Mesenchymal stem cell (in vitro differentiated cells and primary cell): ENCODE measurements around the gene TULP3.
A peak's percentile ranks its signal among the peaks of the same experiment; 100 is the strongest.

Experiments used
- DNase-seq: peaks from one replicate; pipeline ENCODE4 v3.0.0-alpha.2; 2013
- H2AFZ ChIP-seq: one replicate; pipeline ENCODE4 v1.6.1; 2013; ENCODE audit warnings: low read depth, mild to moderate bottlenecking, control low read depth, inconsistent platforms, low read length, moderate library complexity
- H2AK5ac ChIP-seq: 2 replicates; pipeline ENCODE4 v1.6.1; 2013; ENCODE audit warnings: low read length, moderate library complexity, mild to moderate bottlenecking, inconsistent platforms; ENCODE audit not compliant: severe bottlenecking
- H2BK120ac ChIP-seq: one replicate; pipeline ENCODE4 v1.6.1; 2013; ENCODE audit warnings: low read depth, mild to moderate bottlenecking, inconsistent platforms, low read length, moderate library complexity
- H2BK12ac ChIP-seq, 2 experiments: one replicate each; pipeline ENCODE4 v1.6.1; 2013; ENCODE audit warnings: inconsistent platforms in 2 of 2, low read length in 2 of 2, mild to moderate bottlenecking in 2 of 2, moderate library complexity in 2 of 2, control low read depth in 1 of 2
- H2BK15ac ChIP-seq: one replicate; pipeline ENCODE4 v1.6.1; 2013; ENCODE audit warnings: mild to moderate bottlenecking, low read depth, inconsistent platforms; ENCODE audit not compliant: poor library complexity, severe bottlenecking
- H2BK5ac ChIP-seq: 2 replicates; pipeline ENCODE4 v1.6.1; 2013; ENCODE audit warnings: low read depth, mild to moderate bottlenecking, low read length, control low read depth, inconsistent platforms; ENCODE audit not compliant: poor library complexity, severe bottlenecking
- H3K14ac ChIP-seq, 2 experiments: one replicate each; pipeline ENCODE4 v1.6.1; 2013; ENCODE audit warnings: inconsistent platforms in 2 of 2, low read length in 2 of 2, control low read depth in 1 of 2, mild to moderate bottlenecking in 1 of 2, moderate library complexity in 1 of 2
- H3K18ac ChIP-seq, 2 experiments: one replicate each; pipeline ENCODE4 v1.6.1; 2013; ENCODE audit warnings: inconsistent platforms in 2 of 2, low read length in 2 of 2, control low read depth in 1 of 2, low read depth in 1 of 2, mild to moderate bottlenecking in 1 of 2
- H3K23ac ChIP-seq, 2 experiments: one replicate each; pipeline ENCODE4 v1.6.1; 2013; ENCODE audit warnings: inconsistent platforms in 2 of 2, low read length in 2 of 2, mild to moderate bottlenecking in 2 of 2, moderate library complexity in 2 of 2, control low read depth in 1 of 2
- H3K27ac ChIP-seq: 2 replicates; pipeline ENCODE4 v1.5.1; 2013; ENCODE audit warnings: mild to moderate bottlenecking, moderate library complexity, low read length, control low read depth, inconsistent platforms; ENCODE audit not compliant: poor library complexity, severe bottlenecking
- H3K27me3 ChIP-seq, 2 experiments: 2 replicates each; pipeline versions ENCODE4 v1.6.1 to v1.7.0; 2013; ENCODE audit warnings: low read length in 2 of 2, mild to moderate bottlenecking in 2 of 2, moderate library complexity in 2 of 2, control low read depth in 1 of 2, inconsistent platforms in 1 of 2; ENCODE audit not compliant: control insufficient read depth in 1 of 2, insufficient read depth in 1 of 2
- H3K36me3 ChIP-seq, 2 experiments: 2 replicates each; pipeline versions ENCODE4 v1.6.1 to v1.7.0; 2013; ENCODE audit warnings: low read length in 2 of 2, control low read depth in 1 of 2, inconsistent platforms in 1 of 2, low read depth in 1 of 2, mild to moderate bottlenecking in 1 of 2; ENCODE audit not compliant: insufficient read depth in 2 of 2, control insufficient read depth in 1 of 2
- H3K4ac ChIP-seq, 2 experiments: one replicate each; pipeline ENCODE4 v1.6.1; 2013; ENCODE audit warnings: inconsistent platforms in 2 of 2, low read length in 2 of 2, mild to moderate bottlenecking in 2 of 2, moderate library complexity in 2 of 2, control low read depth in 1 of 2, low read depth in 1 of 2
- H3K4me1 ChIP-seq: 2 replicates; pipeline ENCODE4 v1.6.1; 2013; ENCODE audit warnings: low read depth, low read length, control low read depth; ENCODE audit not compliant: control insufficient read depth, insufficient read depth
- H3K4me2 ChIP-seq: 2 replicates; pipeline ENCODE4 v1.6.1; 2013; ENCODE audit warnings: low read length, mild to moderate bottlenecking, inconsistent platforms; ENCODE audit not compliant: poor library complexity, severe bottlenecking
- H3K4me3 ChIP-seq, 2 experiments: 2 replicates each; pipeline versions ENCODE4 v1.5.1 to v1.7.0; 2013; ENCODE audit warnings: low read length in 2 of 2, mild to moderate bottlenecking in 2 of 2, control low read depth in 1 of 2, low read depth in 1 of 2; ENCODE audit not compliant: insufficient read depth in 1 of 2
- H3K79me1 ChIP-seq: replicated peaks from 2 replicates; pipeline ENCODE4 v1.6.1; 2013; ENCODE audit warnings: mild to moderate bottlenecking, control low read depth, low read length, inconsistent platforms; ENCODE audit not compliant: poor library complexity, severe bottlenecking
- H3K9ac ChIP-seq: 2 replicates; pipeline ENCODE4 v1.7.0; 2013; ENCODE audit warnings: mild to moderate bottlenecking, low read length, moderate library complexity
- H3K9me3 ChIP-seq: 2 replicates; pipeline ENCODE4 v1.7.0; 2013; ENCODE audit warnings: mild to moderate bottlenecking, low read length; ENCODE audit not compliant: control insufficient read depth
- H4K8ac ChIP-seq: one replicate; pipeline ENCODE4 v1.6.1; 2013; ENCODE audit warnings: inconsistent platforms, mild to moderate bottlenecking, low read length, moderate library complexity
- H4K91ac ChIP-seq: one replicate; pipeline ENCODE4 v1.6.1; 2013; ENCODE audit warnings: mild to moderate bottlenecking, low read length, inconsistent platforms
- WGBS: methylation state at CpG from one replicate; pipeline ENCODE4 v1.1.7; 2013; ENCODE audit warnings: mixed read lengths; 5-methylcytosine and 5-hydroxymethylcytosine counted together

Gene TULP3

DNA sequence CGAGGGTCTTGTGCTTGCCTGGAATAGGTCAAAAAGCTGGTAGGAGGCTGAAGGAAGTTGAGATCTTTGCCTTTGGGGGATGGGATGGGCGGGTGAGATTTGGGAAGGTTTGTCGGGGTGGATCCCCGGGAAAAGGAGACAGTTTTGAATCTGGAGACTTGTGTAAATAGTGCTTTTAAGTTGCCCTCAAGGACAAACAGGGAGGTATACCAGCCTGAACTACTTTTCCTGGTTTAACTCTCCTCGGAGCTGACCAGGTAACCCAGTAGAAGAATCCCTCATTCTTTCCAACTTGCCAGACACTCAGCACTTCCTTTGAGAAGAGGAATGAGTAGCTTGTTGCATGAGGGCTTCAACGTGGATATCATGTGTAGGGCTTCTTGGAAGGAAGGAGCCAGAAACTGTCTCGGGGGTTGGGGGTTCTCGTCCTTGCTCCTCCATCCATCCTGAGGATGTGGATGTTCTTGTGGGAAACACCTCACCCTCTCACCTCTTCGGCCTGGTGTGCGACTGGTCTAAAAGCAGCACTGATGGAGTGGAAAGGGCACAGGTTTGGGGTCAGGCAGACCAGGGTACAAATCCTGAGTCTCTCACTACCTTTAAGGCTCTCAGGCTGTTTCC, 70.4 kb downstream of the TULP3 start:
- Histone ChIP-seq H3K4me1 (peaks cover 35% of the 10 kb centered on the region), H3K14ac (no peak overlapping the region), H3K36me3 (no peaks in the 10 kb centered on the region), H2BK12ac (peak overlapping the region in 1 of 2 experiments; percentile 37), H3K23ac (no peak overlapping the region), H2AFZ (no peak overlapping the region), H3K4me3 (peak overlapping the region; percentile 8 to 77), H3K27ac (peak overlapping the region; percentile 70), H3K9me3 (no peaks in the 10 kb centered on the region), H2BK120ac (no peak overlapping the region), H2BK15ac (no peak overlapping the region), H2BK5ac (no peak overlapping the region), H3K18ac (peak overlapping the region in 1 of 2 experiments; percentile 9), H3K4me2 (peak overlapping the region; percentile 78), H3K79me1 (peaks cover 11% of the 10 kb centered on the region), H3K27me3 (no peaks in the 10 kb centered on the region), H4K91ac (no peak overlapping the region), H3K9ac (peak overlapping the region; percentile 80), H3K4ac (peak overlapping the region in 1 of 2 experiments; percentile 24), H2AK5ac (no peak overlapping the region), H4K8ac (no peak overlapping the region)
- 31% methylated on average over 7 of the region's 10 CpGs for WGBS
- DNase-seq, result peak; percentile 48

GRCh38 chr12:2961705-2962104, 71.0 kb downstream of the TULP3 start:
- Histone ChIP-seq H4K91ac (no peak overlapping the region), H4K8ac (no peak overlapping the region)
- WGBS, result 68% methylated on average over 4 of the region's 5 CpGs

GRCh38 chr12:2963154-2963759, 72.6 kb downstream of the TULP3 start:
- Histone ChIP-seq H3K27me3 (no peaks in the 10 kb centered on the region), H2AK5ac (no peak overlapping the region), H3K4ac (no peak overlapping the region), H3K9ac (no peak overlapping the region), H3K23ac (no peak overlapping the region), H3K27ac (no peak overlapping the region), H3K14ac (no peak overlapping the region), H2BK12ac (no peak overlapping the region), H3K9me3 (no peaks in the 10 kb centered on the region), H4K91ac (peak overlapping the region; percentile 64), H2AFZ (no peak overlapping the region), H3K79me1 (peaks cover 11% of the 10 kb centered on the region), H2BK5ac (no peak overlapping the region), H3K4me3 (no peak overlapping the region), H3K18ac (peak overlapping the region; percentile 72 to 73), H3K4me1 (peaks cover 31% of the 10 kb centered on the region), H3K36me3 (no peaks in the 10 kb centered on the region), H3K4me2 (no peak overlapping the region), H4K8ac (peak overlapping the region; percentile 83), H2BK120ac (peak overlapping the region; percentile 77), H2BK15ac (no peak overlapping the region)
- 38% methylated on average over 8 of the region's 9 CpGs for WGBS
- peak; percentile 22 for DNase-seq

More at GRCh38 chr12:2961705-2962104, 71.0 kb downstream of the TULP3 start:
- Histone ChIP-seq H3K9ac (no peak overlapping the region), H2AFZ (no peak overlapping the region), H3K9me3 (no peaks in the 10 kb centered on the region), H3K4ac (no peak overlapping the region), H2BK5ac (no peak overlapping the region), H3K18ac (no peak overlapping the region), H3K79me1 (peaks cover 11% of the 10 kb centered on the region), H3K4me1 (peaks cover 35% of the 10 kb centered on the region), H3K36me3 (no peaks in the 10 kb centered on the region), H3K14ac (no peak overlapping the region), H3K23ac (no peak overlapping the region), H3K27me3 (no peaks in the 10 kb centered on the region), H3K4me3 (peak overlapping the region in 1 of 2 experiments; percentile 77), H2AK5ac (no peak overlapping the region), H2BK120ac (no peak overlapping the region), H3K27ac (no peak overlapping the region), H2BK12ac (no peak overlapping the region), H2BK15ac (peak overlapping the region; percentile 84), H3K4me2 (no peak overlapping the region)
- DNase-seq, result no peak

GRCh38 chr12:2963760-2964292, 73.1 kb downstream of the TULP3 start:
- DNase-seq, result peak; percentile 43
- Histone ChIP-seq H2BK5ac (no peak overlapping the region), H3K4ac (peak overlapping the region; percentile 44 to 86), H3K4me1 (peaks cover 28% of the 10 kb centered on the region), H2BK12ac (peak overlapping the region; percentile 29 to 91), H2AFZ (peak overlapping the region; percentile 48), H4K91ac (peak overlapping the region; percentile 12), H3K18ac (peak overlapping the region; percentile 72 to 86), H3K4me2 (no peak overlapping the region), H3K27ac (no peak overlapping the region), H4K8ac (peak overlapping the region; percentile 83), H3K27me3 (no peaks in the 10 kb centered on the region), H2AK5ac (no peak overlapping the region), H2BK120ac (peak overlapping the region; percentile 77), H3K23ac (no peak overlapping the region), H2BK15ac (peak overlapping the region; percentile 70), H3K14ac (peak overlapping the region in 1 of 2 experiments; percentile 68), H3K79me1 (peaks cover 14% of the 10 kb centered on the region), H3K9me3 (no peaks in the 10 kb centered on the region), H3K4me3 (no peak overlapping the region), H3K9ac (no peak overlapping the region), H3K36me3 (no peaks in the 10 kb centered on the region)
- WGBS, result 20% methylated on average over 15 of the region's 15 CpGs
